Fibroblast of lung (primary cell): ENCODE results near the gene TSPAN2. TPM values are rescaled to one million over a fixed set of nuclear protein-coding genes. Genes with fewer than 3 reads are reported as not detected.

ENCODE experiments used
- DNase-seq, 2 donors: peaks; one replicate each; pipeline versions ENCODE4 v3.0.0 to v3.0.0-alpha.2; 2010; ENCODE audit warnings: low read depth in 2 of 2
- H2AFZ ChIP-seq: 2 replicates; pipeline ENCODE4 v1.5.1; 2012; ENCODE audit warnings: low read length, control low read depth, inconsistent platforms
- H3K27ac ChIP-seq: 2 replicates; pipeline ENCODE4 v1.5.1; 2011; ENCODE audit warnings: low read length, control low read depth; ENCODE audit not compliant: insufficient read depth
- H3K27me3 ChIP-seq: 2 replicates; pipeline ENCODE4 v1.5.1; 2011; ENCODE audit warnings: mild to moderate bottlenecking, low read length; ENCODE audit not compliant: control insufficient read depth, insufficient read depth
- H3K36me3 ChIP-seq: 2 replicates; pipeline ENCODE4 v1.5.1; 2011; ENCODE audit warnings: low read length; ENCODE audit not compliant: control insufficient read depth, insufficient read depth
- H3K4me1 ChIP-seq: 2 replicates; pipeline ENCODE4 v1.5.1; 2011; ENCODE audit warnings: low read length; ENCODE audit not compliant: control insufficient read depth, insufficient read depth; ENCODE audit errors: extremely low read depth
- H3K4me2 ChIP-seq: 2 replicates; pipeline ENCODE4 v1.5.1; 2011; ENCODE audit warnings: low read length, control low read depth; ENCODE audit not compliant: insufficient read depth; ENCODE audit errors: extremely low read depth
- H3K4me3 ChIP-seq, 4 experiments: fragments of 200-600 bp in 1 of 4; sonication (generic) in 1 of 4; replicated peaks in 1 of 4; 2 replicates each; pipeline ENCODE4 v1.5.1; 2011 to 2016; ENCODE audit warnings: low read length in 4 of 4, low read depth in 3 of 4, mild to moderate bottlenecking in 3 of 4, control low read depth in 2 of 4, inconsistent platforms in 1 of 4, mixed read lengths in 1 of 4; ENCODE audit not compliant: insufficient read depth in 1 of 4; ENCODE audit errors: control extremely low read depth in 1 of 4
- H3K79me2 ChIP-seq: 2 replicates; pipeline ENCODE4 v1.5.1; 2012; ENCODE audit warnings: mild to moderate bottlenecking, low read length, inconsistent platforms; ENCODE audit not compliant: control insufficient read depth, insufficient read depth
- H3K9ac ChIP-seq: 2 replicates; pipeline ENCODE4 v1.5.1; 2011; ENCODE audit warnings: mild to moderate bottlenecking, low read length, control low read depth; ENCODE audit not compliant: insufficient read depth
- H3K9me3 ChIP-seq: 2 replicates; pipeline ENCODE4 v1.5.1; 2012; ENCODE audit warnings: low read depth, low read length; ENCODE audit not compliant: control insufficient read depth, insufficient read depth
- H4K20me1 ChIP-seq: 2 replicates; pipeline ENCODE4 v1.5.1; 2011; ENCODE audit warnings: low read length; ENCODE audit not compliant: control insufficient read depth, insufficient read depth; ENCODE audit errors: extremely low read depth
- EZH2 ChIP-seq: IDR thresholded peaks from 2 replicates; pipeline ENCODE4 v1.5.1; 2012; ENCODE audit warnings: low read length, control low read depth, mild to moderate bottlenecking; ENCODE audit errors: missing control alignments
- polyA plus RNA-seq, 2 donors: library from polyadenylated mRNA; depleted of rRNA in 1 of 2; stranded (reverse) in 1 of 2; unstranded in 1 of 2; fragments of >200 nt; gene quantifications; 2 replicates each; pipeline ENCODE4 v1.2.1, GENCODE V29; 2011 to 2012; ENCODE audit warnings: missing spikeins in 1 of 2
- total RNA-seq: library from RNA; depleted of rRNA; stranded (reverse); fragments of >200 nt; gene quantifications from 2 replicates; pipeline ENCODE4 v1.2.1, GENCODE V29; 2014
- TF ChIP-seq, protein P1 (sequence below), 2 donors: IDR thresholded peaks in 1 of 2; conservative IDR thresholded peaks in 1 of 2; 1 replicate in 1 of 2; 2 replicates in 1 of 2; pipeline ENCODE4 v1.5.1; 2011 to 2012; ENCODE audit warnings: low read length in 2 of 2, control low read depth in 1 of 2, inconsistent platforms in 1 of 2, low read depth in 1 of 2, mild to moderate bottlenecking in 1 of 2

TSPAN2 gene
- total and polyA plus RNA-seq, 2 donors (not counting 1 experiment from before 2014, with no cell fraction given): 0.08 to 0.66 TPM

DNA sequence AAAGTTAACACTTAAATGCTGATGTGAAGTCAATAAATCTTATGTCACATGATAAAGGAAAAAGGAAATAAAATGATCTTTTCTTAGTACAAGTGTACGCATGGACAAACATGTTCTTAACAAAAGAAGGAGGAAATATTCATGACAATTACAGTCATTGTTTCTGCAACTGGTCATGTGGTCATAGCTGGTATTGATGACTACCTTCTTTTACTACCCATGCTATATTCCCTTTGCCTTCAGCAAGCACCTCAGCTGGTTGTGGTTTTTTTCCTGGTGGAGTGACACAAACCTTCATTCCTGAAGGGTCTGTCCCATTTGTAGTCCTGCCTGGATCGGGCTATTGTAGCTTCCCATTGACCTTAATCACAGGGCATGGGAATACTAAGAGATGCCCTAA, 83.1 kb downstream of the TSPAN2 start:
- TF ChIP-seq EZH2: no peak
- TF ChIP-seq, protein P1, sequence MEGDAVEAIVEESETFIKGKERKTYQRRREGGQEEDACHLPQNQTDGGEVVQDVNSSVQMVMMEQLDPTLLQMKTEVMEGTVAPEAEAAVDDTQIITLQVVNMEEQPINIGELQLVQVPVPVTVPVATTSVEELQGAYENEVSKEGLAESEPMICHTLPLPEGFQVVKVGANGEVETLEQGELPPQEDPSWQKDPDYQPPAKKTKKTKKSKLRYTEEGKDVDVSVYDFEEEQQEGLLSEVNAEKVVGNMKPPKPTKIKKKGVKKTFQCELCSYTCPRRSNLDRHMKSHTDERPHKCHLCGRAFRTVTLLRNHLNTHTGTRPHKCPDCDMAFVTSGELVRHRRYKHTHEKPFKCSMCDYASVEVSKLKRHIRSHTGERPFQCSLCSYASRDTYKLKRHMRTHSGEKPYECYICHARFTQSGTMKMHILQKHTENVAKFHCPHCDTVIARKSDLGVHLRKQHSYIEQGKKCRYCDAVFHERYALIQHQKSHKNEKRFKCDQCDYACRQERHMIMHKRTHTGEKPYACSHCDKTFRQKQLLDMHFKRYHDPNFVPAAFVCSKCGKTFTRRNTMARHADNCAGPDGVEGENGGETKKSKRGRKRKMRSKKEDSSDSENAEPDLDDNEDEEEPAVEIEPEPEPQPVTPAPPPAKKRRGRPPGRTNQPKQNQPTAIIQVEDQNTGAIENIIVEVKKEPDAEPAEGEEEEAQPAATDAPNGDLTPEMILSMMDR (conservative IDR thresholded peaks at IDR 0.05 in 1 of 2, IDR thresholded peaks at IDR 0.05 in 1 of 2; ENCODE audit: low read depth in 1 of 2, low read length in 2 of 2): no peak
- no peaks in the 10 kb centered on the region for H3K4me1 ChIP-seq
- no peak overlapping the region for H3K27ac ChIP-seq
- no peaks in the 10 kb centered on the region for H3K9me3 ChIP-seq
- H4K20me1 ChIP-seq: no peaks in the 10 kb centered on the region
- no peaks in the 10 kb centered on the region for H3K79me2 ChIP-seq
- no peaks in the 10 kb centered on the region for H3K36me3 ChIP-seq
- no peak for DNase-seq
- H3K9ac ChIP-seq: no peak overlapping the region
- H3K4me2 ChIP-seq: no peak overlapping the region
- no peaks in the 10 kb centered on the region for H3K27me3 ChIP-seq
- no peak overlapping the region for H3K4me3 ChIP-seq
- H2AFZ ChIP-seq: no peak overlapping the region

Other genes starting within 250 kb of the TSPAN2 start
- gene SYCP1, start 234.6 kb downstream of the TSPAN2 start, total RNA-seq: not detected in 2 replicates
- gene SYCP1, start 234.6 kb downstream of the TSPAN2 start, polyA plus RNA-seq: not detected in 2 replicates
- gene TSHB, start 59.7 kb downstream of the TSPAN2 start, total RNA-seq: not detected in 2 replicates
- gene TSHB, start 59.7 kb downstream of the TSPAN2 start, polyA plus RNA-seq: not detected in 2 replicates
- 4.0 and 8.5 TPM in 2 replicates for gene NGF, start 248.7 kb upstream of the TSPAN2 start, total RNA-seq
- 12.8 and 17.6 TPM in 2 replicates for gene NGF, start 248.7 kb upstream of the TSPAN2 start, polyA plus RNA-seq